ENCODE results near the gene KLHL29. TPM values are rescaled to one million over a fixed set of nuclear protein-coding genes. Genes with fewer than 3 reads are reported as not detected.

Gene KLHL29
- total RNA-seq (2021; ENCODE audit: unreplicated experiment) (16.7 TPM), Bru-seq, nascent RNA (percentile 85 among the genes with signal in this experiment), BruChase-seq, experiment 1, labeled RNA remaining after a 6-hour chase (percentile 74 among the genes with signal in this experiment), BruChase-seq, experiment 2, labeled RNA remaining after a 2-hour chase (percentile 73 among the genes with signal in this experiment)
- 13.5 and 18.3 TPM in 2 replicates for polyA plus RNA-seq (2012)
- long read RNA-seq, full-length matches to known transcripts, result 6 of 49 reads
- long read RNA-seq, partial matches to known transcripts, result 29 of 49 reads
- long read RNA-seq, other reads (novel, unspliced or antisense), result 14 of 49 reads

DNA sequence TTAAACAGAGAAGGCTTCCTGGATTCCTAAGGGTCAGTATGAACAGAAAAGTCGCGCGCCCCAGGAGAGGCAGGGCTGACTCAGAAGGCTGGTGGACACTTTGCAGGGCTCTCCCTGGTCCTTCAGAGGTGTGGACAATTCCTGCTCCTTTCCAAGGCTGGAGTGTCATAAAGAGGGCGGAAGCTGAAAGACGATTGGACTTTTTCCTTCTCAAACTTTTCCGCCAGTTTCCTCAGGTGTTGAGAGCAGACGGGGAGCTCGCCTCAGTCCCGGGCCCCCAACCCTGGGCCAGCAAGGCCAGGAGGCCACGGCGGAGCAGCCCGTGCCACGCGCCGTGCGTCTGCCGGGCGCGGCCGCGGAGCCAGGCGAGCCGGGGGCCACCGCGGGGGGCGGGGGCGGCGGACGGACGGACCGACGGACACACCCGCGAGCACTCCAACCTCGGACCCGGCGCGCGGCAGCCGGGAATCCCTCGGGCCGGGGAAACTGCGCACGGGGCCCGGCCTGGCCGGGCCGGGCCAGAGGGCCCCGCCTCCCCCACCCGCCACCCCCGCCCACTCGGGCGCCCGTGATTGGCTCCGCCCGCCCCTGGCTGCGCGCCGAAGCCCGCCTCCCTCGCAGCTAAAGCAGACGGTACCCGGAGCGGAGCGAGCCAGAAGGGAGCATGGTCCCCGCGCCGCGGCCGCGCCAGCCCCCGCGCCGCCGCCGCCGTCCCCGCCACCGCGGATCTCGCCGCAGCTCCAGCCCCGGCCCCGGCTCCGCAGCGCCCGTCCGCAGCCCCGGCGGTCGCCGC lies at the start of gene KLHL29:
Gene KLHL29 (plus strand): TSS at position 629 of the 793 bp plus-strand sequence. CDS start 177,018 bp downstream, outside the sequence.
- peak within 1 kb of the TSS; percentile 91 for H3K4me2 ChIP-seq (ENCODE audit: low read length)
- peak within 1 kb of the TSS; percentile 52 for H3K27ac ChIP-seq (ENCODE audit: low read depth, low read length)
- H3K9me2 ChIP-seq (ENCODE audit: insufficient read depth), result no peaks in the 10 kb centered on the region
- CTCF ChIA-PET, result no interaction called here
- intact Hi-C loops (cut with micrococcal nuclease), result no loop called here
- POLR2A ChIA-PET, result interaction anchor here (0.7 to 0.9 kb wide), 2 partner anchors 9 to 21 kb away, joined by 3 to 4 read pairs; no protein-coding TSS in a partner anchor
- H3K4me1 ChIP-seq (ENCODE audit: control insufficient read depth in 1 of 2, insufficient read depth in 2 of 2, low read length in 2 of 2), result peaks cover 13 to 45% of the 10 kb centered on the region in 2 experiments; a peak in 3 of 4 replicates
- H2AFZ ChIP-seq (ENCODE audit: low read depth, low read length, poor library complexity, severe bottlenecking), result no peak within 1 kb of the TSS
- peak within 1 kb of the TSS; percentile 65 to 72 for H3K4me3 ChIP-seq (replicated peaks in 1 of 2; ENCODE audit: low read depth in 1 of 2, low read length in 2 of 2)
- DNase-seq (ENCODE audit: low read depth, low spot score), result no peak
- peak; percentile 73 for ATAC-seq
- peaks cover 39% of the 10 kb centered on the region for H3K79me2 ChIP-seq (ENCODE audit: insufficient read depth, low read length)
- no peaks in the 10 kb centered on the region for H4K20me1 ChIP-seq (ENCODE audit: insufficient read depth)
- no TSS peak for BruUV-seq (replicated peaks)
- H3K36me3 ChIP-seq (ENCODE audit: control insufficient read depth in 1 of 2, insufficient read depth in 2 of 2, low read length in 2 of 2), result no peaks in the 10 kb centered on the region
- RAD21 ChIA-PET (ENCODE audit: low non-redundant PET in 1 of 2, low total read pairs in 2 of 2, uncharacterized antibody in 2 of 2, unreplicated experiment in 2 of 2), result no interaction called here
- TF ChIP-seq SP1 (IDR thresholded peaks at IDR 0.05; ENCODE audit: low read depth), result no peak
- TF ChIP-seq SIN3A (IDR thresholded peaks at IDR 0.05; ENCODE audit: low read depth), result no peak
- TF ChIP-seq ZFX (IDR thresholded peaks at IDR 0.05), result peak; percentile 52
- TF ChIP-seq POLR2AphosphoS5 (IDR thresholded peaks at IDR 0.05; ENCODE audit: low read depth, low read length), result peak; percentile 86
- TF ChIP-seq POLR2A (IDR thresholded peaks at IDR 0.05; ENCODE audit: borderline replicate concordance, extremely low read depth, insufficient read depth, insufficient read length), result peak; percentile 68
- H3K9me3 ChIP-seq (ENCODE audit: control insufficient read depth in 1 of 2, insufficient read depth in 1 of 2, low read depth in 1 of 2, low read length in 2 of 2), result no peaks in the 10 kb centered on the region
- peak within 1 kb of the TSS; percentile 67 for H3K9ac ChIP-seq (ENCODE audit: low read length)
- no peaks in the 10 kb centered on the region for H3K27me3 ChIP-seq (ENCODE audit: insufficient read depth, low read length)

DNA sequence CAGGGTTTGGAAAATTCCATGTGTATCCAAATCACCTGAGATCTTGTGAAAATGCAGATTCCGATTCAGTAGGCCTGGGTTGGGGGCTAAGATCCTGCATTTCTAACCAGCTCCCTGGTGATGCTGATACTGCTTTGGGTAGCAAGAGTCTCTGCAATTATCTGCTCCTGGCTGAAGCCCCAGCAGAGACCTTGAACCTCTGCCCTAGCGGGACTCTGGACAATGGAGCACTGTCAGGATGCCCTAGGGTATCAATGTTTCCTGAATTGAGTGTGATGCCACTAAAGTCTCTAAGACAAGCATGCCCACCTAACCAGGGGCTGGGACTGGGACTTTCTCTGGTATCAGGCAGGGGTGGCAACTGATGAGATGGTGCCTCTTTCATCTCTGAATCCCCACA lies 49.4 kb upstream of the KLHL29 start:
- Histone ChIP-seq H3K9me3 (ENCODE audit: control insufficient read depth in 1 of 2, insufficient read depth in 1 of 2, low read depth in 1 of 2, low read length in 2 of 2) (no peaks in the 10 kb centered on the region), H3K79me2 (ENCODE audit: insufficient read depth, low read length) (no peaks in the 10 kb centered on the region), H4K20me1 (ENCODE audit: insufficient read depth) (no peaks in the 10 kb centered on the region), H3K9me2 (ENCODE audit: insufficient read depth) (no peaks in the 10 kb centered on the region), H3K36me3 (ENCODE audit: control insufficient read depth in 1 of 2, insufficient read depth in 2 of 2, low read length in 2 of 2) (no peaks in the 10 kb centered on the region), H3K4me2 (ENCODE audit: low read length) (no peak overlapping the region), H2AFZ (ENCODE audit: low read depth, low read length, poor library complexity, severe bottlenecking) (no peak overlapping the region), H3K9ac (ENCODE audit: low read length) (no peak overlapping the region), H3K27me3 (ENCODE audit: insufficient read depth, low read length) (peaks cover 42% of the 10 kb centered on the region), H3K4me1 (ENCODE audit: control insufficient read depth in 1 of 2, insufficient read depth in 2 of 2, low read length in 2 of 2) (no peaks in the 10 kb centered on the region), H3K4me3 (replicated peaks in 1 of 2; ENCODE audit: low read depth in 1 of 2, low read length in 2 of 2) (no peak overlapping the region), H3K27ac (ENCODE audit: low read depth, low read length) (no peak overlapping the region)
- BruUV-seq (replicated peaks), result no TSS peak
- POLR2A ChIA-PET, result no interaction called here
- CTCF ChIA-PET, result no interaction called here
- DNase-seq (ENCODE audit: low read depth, low spot score) (no peak), ATAC-seq (no peak)
- intact Hi-C loops (cut with micrococcal nuclease), result no loop called here
- TF ChIP-seq TCF7L2 (IDR thresholded peaks at IDR 0.05; ENCODE audit: borderline replicate concordance, extremely low read depth, insufficient read depth, insufficient read length) (no peak), ZFX (IDR thresholded peaks at IDR 0.05) (no peak), POLR2AphosphoS5 (IDR thresholded peaks at IDR 0.05; ENCODE audit: low read depth, low read length) (no peak), EZH2 (IDR thresholded peaks at IDR 0.05) (no peak), SRF (IDR thresholded peaks at IDR 0.05; ENCODE audit: low read depth) (no peak), SIN3A (IDR thresholded peaks at IDR 0.05; ENCODE audit: low read depth) (no peak), RAD21 (IDR thresholded peaks at IDR 0.05; ENCODE audit: low read depth) (no peak), FOSL1 (IDR thresholded peaks at IDR 0.05; ENCODE audit: low read depth) (no peak), SP1 (IDR thresholded peaks at IDR 0.05; ENCODE audit: low read depth) (no peak), YY1 (IDR thresholded peaks at IDR 0.05; ENCODE audit: extremely low read depth, insufficient replicate concordance, low read depth, low read length) (no peak)
- TF ChIP-seq, protein P1, sequence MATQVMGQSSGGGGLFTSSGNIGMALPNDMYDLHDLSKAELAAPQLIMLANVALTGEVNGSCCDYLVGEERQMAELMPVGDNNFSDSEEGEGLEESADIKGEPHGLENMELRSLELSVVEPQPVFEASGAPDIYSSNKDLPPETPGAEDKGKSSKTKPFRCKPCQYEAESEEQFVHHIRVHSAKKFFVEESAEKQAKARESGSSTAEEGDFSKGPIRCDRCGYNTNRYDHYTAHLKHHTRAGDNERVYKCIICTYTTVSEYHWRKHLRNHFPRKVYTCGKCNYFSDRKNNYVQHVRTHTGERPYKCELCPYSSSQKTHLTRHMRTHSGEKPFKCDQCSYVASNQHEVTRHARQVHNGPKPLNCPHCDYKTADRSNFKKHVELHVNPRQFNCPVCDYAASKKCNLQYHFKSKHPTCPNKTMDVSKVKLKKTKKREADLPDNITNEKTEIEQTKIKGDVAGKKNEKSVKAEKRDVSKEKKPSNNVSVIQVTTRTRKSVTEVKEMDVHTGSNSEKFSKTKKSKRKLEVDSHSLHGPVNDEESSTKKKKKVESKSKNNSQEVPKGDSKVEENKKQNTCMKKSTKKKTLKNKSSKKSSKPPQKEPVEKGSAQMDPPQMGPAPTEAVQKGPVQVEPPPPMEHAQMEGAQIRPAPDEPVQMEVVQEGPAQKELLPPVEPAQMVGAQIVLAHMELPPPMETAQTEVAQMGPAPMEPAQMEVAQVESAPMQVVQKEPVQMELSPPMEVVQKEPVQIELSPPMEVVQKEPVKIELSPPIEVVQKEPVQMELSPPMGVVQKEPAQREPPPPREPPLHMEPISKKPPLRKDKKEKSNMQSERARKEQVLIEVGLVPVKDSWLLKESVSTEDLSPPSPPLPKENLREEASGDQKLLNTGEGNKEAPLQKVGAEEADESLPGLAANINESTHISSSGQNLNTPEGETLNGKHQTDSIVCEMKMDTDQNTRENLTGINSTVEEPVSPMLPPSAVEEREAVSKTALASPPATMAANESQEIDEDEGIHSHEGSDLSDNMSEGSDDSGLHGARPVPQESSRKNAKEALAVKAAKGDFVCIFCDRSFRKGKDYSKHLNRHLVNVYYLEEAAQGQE (IDR thresholded peaks at IDR 0.05; ENCODE audit: low read depth), result no peak
- TF ChIP-seq, protein P2, sequence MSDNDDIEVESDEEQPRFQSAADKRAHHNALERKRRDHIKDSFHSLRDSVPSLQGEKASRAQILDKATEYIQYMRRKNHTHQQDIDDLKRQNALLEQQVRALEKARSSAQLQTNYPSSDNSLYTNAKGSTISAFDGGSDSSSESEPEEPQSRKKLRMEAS (IDR thresholded peaks at IDR 0.05), result no peak
- TF ChIP-seq, protein P3, sequence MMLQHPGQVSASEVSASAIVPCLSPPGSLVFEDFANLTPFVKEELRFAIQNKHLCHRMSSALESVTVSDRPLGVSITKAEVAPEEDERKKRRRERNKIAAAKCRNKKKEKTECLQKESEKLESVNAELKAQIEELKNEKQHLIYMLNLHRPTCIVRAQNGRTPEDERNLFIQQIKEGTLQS (IDR thresholded peaks at IDR 0.05), result no peak
- RAD21 ChIA-PET (ENCODE audit: low non-redundant PET in 1 of 2, low total read pairs in 2 of 2, uncharacterized antibody in 2 of 2, unreplicated experiment in 2 of 2), result no interaction called here
